NCI-H2107 (cell line): ENCODE measurements around the gene TTLL5.

ENCODE experiments used
- DNase-seq: peaks from one replicate; lab custom pipeline; 2025; lab: John Stamatoyannopoulos, UW

Gene TTLL5

DNA sequence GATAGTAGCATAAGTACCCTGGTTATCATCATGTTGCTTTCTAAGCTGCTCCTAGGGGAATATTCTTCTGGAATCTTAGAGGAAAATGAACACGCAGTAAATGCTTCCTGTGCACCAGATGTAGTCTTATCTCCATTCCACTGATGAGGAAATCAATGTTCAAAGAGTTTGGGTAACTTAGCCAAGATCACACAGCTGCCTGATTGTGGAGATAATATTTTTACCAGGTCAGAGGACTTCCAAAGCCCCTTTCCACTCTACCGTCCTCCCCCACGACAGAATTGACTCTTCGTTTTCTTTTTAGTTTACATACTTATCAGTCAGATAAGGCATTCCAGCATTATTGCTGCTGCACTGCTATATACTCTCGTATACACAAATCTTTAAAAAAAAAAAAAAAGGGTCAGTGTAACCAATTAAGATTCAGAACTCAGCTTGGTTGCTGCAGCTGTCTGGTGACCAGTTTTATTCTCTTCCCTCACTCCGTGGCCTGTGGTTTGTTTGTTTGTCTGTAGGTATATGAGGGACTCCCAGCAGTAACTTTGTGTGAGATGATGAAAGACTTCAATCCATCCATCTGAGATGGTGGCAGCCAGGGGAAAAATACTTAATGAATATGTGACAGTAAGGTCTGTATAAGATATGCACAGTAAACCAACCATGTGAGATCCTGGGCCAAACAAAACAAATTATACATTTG lies 210.3 kb downstream of the TTLL5 start:
- DNase-seq: no peak

DNA sequence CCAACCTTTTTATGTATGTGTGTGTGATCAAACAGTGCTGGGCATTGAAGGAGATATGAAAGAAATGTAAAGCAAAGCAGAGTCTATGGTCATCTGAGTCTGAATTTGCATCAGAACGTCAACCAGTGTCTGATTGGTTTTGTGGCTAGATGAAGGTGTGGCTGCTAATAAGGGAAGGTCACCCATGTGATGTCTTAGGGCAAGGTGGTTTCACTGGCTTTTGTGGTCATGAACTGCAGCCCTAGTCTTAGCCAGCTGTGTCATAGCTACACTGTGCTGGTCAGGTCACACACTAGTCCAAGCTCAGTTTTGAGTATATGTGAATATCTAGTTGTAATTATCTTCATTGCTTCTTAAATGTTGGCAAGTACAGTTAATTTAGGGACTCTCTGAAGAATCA lies 214.9 kb downstream of the TTLL5 start:
- DNase-seq: no peak

DNA sequence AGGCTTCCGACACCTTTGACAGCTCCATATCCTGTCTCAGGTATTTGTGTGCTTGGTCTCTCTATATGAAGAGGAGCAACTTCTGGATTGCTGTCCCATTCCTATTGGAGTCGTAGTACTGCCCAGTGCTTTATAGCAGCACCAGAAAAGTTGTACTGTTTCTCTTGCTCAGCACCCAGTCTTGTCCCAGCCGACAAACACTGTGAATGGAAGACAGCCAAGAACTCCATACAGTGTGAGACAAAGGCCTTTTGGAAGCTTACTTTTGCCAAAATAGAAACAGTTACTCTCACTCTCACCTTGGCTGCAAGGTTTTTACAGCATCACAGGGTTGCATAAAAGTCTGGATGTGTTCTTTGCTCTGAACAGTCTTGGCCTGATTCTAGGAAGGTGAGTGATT lies 215.5 kb downstream of the TTLL5 start:
- DNase-seq: no peak

DNA sequence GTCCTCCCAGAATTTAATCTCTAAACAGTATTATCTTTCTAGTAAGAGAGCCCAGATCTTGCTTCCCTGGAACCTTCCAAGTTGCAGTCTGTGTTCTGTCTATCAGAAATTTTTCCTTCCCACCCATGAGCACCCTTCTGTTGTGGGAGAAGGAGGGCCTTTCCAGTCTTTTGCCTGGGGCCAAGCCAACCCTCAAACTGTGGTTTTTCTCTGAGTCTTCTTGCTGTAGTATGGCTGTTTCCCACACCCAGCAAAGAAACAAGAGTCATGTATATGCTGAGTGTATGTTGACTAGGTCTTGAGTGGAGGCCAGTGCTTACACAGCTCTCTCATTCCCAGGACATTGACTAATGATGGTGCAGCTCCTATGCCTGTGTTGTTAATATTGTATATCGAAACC lies 216.2 kb downstream of the TTLL5 start:
- no peak for DNase-seq

DNA sequence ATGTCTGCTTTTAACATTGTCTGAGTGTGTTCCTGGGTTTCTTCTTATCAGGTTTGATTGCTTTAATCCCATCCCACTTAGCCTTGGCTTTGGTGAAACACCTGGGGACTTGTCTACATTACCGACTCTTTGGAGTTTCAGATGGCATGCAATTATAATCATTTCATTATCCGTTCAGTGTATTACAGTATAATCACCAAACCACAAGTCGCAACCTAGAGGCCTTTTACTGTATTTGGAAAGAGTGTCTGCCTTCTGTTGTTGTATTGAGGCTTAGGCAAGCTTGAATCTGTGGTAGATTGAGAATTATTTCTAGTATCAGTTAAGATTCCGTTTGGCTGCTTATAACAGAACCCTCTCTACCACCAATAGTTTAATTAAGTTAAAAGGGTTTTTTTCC lies 216.8 kb downstream of the TTLL5 start:
- DNase-seq: peak; percentile 69

DNA sequence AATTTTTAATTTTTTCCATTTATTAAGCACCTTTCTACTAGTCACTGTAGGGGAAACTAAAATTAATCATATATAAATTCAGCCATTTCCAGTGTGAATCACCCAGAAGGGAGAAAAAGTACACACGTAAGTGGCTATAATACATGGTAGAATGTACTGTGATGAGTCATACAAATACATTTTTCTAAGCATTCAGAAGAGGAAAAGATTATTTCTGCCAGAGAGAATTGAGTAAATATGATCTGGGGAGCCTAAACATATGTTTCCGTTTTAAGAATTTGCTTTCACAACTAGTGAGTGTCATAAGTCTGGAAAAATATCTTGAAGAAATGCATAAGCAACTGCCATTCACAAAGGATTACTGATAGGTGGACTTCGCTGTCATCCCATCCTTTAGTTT lies 218.0 kb downstream of the TTLL5 start:
- no peak for DNase-seq

DNA sequence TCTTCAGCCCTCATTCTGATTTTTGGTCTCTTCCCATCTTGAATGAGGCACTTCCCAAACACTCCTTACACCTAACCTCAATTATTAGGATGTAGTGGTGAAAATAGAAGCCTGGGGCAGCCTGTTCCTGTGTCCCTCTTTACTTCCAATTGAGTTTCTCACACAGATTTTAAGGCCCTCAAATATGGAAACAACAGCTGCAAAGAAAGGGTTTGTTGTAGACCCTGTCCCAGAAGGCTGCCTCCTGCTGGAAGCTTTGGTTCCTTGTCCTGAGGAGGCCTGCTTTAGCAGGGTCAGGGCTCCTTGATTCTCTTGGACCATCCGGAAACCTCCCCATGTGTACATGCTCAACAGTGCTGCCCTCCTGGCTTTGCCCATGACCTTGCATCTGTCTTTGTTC lies 219.5 kb downstream of the TTLL5 start:
- no peak for DNase-seq

DNA sequence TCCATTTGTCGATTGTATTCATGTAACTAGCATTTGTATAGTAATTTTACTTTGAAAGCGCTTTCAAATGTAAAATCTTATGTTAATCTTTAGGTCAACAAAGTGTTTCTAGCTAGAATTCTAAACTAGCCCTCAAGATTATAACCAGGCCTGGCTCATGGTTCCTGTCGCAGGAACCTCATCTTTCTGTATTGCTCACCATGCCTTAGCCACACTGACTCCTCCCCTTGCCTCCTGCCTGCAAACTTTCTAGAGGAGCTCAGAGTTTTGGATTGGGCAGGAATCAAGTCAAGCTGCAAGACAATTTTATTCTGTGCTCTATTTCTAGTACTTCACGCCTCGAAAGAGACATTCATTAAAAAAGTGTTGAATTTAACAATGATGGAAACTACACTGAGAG lies 220.9 kb downstream of the TTLL5 start:
- DNase-seq: no peak

DNA sequence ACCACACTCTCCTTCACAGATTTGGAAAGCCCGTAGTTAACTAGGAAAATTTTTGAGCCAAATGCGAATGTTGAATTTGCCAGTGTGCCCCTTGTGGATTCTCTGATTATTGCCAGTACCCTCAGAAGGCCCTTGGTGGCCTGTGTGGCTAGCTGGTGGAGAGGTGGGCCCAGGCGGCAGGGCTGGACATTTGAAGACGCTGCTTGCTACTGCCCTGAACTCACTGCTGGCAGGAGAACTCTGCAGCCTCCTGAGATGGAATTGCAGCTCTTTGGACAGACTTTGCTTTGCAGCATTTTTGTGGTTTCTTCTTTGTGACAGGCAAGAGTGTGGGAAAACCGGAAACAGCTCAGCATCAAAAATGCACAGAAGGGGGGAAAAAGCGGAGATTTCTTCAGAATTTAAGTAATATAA lies 223.2 kb downstream of the TTLL5 start:
- DNase-seq: no peak

DNA sequence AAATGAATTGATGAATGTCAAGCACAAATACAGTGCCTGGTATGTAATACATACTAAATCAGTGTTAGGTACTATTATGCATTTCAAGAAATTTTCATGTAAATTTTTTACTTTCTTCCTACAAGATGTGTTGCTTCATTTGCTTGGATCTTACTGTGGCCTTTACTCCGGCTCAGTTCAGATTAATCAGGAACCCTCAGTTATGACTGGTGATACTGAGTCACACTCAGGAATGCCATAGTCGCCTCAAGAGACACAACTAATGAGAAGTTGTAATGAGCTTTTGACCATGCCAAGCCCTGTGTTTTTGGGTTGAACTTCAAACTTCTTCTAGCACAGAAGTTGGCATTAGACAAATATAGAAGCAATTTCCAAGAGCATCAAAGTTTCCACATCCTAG lies 224.8 kb downstream of the TTLL5 start:
- no peak for DNase-seq

DNA sequence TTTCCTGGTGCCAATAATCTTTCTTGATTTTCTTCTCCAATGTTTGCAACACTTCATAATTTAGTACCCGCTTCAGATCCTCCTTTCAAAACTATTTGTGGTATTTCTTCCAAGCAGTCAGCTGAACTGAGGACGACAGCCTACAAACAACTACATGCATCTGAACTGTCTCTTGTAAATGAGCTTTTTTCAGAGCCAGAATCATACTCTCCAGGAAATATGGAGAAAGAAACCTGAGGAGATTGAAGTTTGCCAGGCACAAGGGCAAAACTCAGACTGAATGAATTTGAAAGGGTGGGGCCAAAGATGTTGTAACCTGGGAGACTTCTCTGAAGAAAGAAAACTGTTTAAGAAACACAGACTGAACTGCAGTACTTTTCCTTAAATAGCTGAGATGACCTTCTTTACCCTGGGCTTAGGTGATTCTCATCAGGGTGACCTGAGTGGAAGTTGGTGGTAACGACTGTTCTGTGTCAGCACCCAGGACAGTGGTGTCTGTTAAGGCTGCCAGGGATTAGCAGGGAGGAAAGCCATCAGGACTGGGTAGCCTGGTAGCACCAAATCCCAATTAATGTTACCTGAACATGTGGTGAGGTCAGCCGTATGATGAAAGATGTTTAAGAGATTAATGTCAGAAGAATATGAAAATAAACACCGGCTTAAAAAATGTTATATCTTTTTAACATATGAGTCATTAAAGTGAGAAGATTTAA lies 225.7 kb downstream of the TTLL5 start:
- no peak for DNase-seq

DNA sequence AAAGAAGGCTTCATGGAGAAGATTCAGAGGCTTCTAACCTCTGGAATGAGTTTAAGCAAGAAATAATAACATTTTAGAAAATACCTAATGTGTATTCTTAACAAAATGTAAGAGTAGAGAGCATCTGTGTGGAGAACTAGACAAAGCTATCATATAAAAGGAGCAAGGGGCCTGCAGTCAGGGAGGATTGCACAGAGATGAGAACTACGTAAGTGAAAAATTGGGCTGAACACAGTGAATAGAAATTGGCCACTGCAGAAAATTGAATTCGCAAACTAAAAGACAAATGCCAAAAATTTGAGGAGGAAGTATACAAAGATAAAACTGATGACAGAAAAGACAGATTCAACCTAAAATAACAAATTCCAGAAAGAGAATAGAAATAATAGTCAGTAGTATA lies 227.9 kb downstream of the TTLL5 start:
- no peak for DNase-seq

DNA sequence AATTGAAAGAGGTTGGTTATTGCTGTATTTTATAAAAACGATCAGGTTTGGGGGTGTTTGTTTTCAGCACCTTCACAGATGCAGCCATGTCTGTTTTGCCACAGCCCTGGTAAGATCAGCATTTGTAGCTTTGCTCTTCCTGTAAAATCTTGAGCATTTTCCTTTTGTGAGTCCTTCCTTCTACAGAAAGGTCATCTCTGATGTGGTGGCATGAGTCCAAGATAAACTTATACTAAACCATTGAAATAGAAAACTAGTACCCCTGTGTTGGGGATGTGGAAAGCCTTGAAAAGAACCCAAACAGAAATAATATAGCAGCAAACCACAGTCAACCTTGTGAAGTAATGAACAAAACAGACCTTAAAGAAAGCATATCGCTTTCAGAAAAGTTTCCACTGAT lies 235.3 kb downstream of the TTLL5 start:
- no peak for DNase-seq

DNA sequence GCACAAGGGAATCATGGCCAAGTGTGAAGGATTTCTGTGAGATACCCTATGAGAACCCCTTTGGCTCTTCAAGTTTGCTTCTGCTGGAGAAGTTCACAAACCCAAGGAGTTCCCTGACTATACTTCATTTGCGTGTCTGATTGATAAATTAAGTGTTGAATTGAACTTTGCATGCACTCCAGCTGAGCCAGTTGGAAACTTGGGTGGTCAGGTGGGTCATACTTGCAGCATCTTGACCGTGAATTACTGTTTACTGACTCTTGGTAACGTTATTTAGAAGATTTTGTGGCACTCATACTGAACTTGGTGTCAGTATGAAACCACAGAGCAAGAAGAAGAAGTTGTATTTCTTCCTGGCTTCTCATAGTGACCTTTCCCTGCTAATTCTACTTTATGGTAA lies 243.3 kb downstream of the TTLL5 start:
- no peak for DNase-seq

DNA sequence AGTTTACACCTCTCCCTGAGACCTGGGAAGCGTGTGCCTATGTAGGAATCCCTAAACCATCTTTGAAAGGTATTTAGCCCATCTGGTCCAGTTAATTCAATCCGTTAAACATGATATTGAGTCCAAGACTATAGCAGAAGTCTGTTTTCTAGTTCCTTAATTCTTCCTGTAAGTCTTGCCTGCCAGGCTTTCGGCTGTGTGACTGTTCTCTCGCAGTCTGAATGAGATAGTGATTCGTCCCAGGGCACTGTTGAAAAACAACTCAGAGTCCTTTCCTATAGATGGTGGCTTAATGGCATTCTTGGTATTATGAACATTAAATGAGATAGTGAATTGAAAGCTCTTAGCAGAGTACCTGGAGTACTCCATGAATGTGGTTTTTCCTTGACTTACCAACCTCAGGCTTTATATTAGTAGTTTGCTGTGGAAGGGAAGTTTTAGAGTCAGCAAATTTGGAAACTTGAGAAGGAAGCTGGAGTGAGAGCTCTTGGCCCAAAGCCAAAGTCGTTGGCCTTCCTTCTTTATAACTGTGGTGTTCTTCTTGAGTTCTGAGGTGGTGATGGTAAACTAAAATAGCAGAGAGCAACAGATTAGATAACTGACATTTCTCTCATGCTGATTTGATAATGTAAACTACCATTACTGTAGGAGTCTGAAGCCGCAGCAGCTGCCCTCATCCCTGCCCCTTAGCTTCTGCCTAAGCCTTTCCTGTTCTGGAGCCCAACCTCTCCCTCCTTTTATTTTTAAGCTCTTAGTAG lies 244.3 kb downstream of the TTLL5 start:
- peak; percentile 32 for DNase-seq

DNA sequence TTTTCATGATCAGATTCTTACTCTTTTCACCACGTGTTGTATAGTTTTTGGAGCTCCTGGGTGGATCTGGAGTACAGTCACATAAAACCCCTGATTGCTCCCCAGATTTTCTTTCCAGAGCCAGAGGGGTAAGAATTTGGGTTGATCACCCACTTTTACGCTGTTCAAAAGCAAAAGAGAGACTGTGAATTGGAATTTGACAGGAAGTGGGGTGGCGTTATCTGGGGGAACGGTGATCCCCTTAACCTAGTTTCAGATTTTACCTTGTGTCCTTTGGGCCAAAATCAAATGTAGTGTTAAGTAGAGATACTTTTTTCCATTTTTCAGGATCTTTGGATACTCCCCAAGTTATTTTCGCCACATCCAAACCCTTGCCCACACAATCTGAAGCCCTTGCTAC lies 245.2 kb downstream of the TTLL5 start:
- DNase-seq: no peak

DNA sequence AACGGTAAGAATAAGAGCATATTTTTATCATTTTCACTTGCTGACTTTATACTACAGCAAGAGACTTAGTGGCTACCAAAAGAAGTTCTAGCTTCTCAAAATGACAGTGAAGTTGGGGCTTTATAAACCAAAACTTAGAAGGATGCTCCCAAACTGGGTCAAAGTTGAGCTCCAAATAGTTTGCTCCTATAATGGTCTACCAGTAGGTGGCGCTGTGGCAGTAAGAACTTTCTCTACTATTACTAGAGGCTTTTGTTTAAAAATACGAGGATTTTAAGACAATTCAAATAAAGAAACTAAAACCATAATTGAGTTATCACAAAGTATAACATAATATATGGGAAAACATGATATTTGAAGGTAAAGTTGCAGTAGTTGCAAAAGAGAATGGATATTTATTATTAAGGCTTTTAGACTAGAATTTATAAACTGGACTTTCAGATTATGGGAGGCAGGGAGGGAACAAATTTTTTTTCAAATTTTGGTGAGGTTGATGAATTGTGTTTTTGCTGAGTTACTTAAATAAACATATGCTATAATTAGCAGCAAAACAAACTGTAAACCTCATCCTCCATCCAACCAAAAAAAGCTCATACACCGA lies 245.7 kb downstream of the TTLL5 start:
- DNase-seq: no peak

DNA sequence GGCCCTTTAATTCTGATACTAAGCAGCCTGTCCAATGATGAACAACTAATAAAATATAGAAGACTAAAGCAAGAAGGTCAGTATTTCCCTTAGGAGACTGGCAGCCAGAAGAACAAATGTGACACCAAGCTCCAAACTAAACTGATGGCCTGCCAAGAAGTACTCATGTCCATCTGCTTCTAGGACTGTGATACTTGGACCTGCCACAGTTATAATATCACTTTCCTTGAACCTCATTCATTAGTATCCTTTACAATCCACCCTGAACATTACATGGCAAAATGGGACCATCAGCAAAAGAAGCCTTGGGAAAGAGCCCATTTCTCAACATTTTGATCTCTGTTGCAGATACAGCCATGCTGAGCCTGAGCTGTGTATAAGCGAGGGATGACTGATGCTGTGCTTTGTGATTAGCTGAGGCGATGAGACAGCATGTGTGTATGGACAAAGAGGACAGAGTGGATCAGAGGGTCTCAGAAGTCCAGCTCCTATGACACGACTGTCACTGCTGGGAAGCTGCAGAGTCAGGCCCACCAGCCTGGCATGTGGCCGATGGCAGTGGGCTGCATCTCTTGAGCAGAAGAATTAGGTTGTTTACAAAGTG lies 246.8 kb downstream of the TTLL5 start:
- DNase-seq: no peak

DNA sequence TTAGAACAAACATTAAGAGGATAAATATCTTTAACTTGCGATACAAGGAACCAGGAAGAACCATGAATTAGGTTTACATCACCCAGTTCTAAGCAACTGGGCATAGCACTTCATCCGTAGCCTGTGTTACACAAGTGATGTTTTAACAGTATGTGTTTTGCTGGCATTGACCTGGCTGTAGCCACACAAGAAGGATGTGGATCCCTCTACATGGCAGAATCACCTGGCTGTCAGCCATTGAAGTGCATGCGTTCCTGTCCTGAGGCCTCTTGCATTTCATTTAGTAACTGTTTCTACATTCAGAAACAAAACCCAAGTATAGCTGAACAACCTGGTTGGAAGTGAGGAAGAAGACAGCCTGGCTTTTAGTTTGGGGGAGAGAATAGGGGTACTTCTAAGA lies 248.6 kb downstream of the TTLL5 start:
- DNase-seq: no peak

DNA sequence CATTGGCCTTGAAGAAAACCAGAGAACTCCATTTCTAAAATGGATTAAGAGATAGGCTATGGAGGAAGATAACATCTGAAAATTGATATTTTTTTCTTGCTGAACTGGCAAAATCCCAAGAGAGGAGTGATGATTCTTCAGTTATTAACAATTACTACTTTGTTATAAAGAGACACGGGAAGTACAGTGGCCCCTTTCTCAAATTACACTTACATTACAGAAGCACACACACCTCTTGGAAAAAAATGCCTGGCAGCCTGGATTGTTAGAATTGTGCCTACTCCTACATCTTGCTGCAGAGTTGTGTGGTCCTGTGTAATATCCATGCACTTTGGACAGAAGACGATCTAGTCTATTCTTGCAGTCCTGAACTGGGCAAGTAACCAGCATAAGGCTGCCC lies 249.0 kb downstream of the TTLL5 start:
- no peak for DNase-seq

DNA sequence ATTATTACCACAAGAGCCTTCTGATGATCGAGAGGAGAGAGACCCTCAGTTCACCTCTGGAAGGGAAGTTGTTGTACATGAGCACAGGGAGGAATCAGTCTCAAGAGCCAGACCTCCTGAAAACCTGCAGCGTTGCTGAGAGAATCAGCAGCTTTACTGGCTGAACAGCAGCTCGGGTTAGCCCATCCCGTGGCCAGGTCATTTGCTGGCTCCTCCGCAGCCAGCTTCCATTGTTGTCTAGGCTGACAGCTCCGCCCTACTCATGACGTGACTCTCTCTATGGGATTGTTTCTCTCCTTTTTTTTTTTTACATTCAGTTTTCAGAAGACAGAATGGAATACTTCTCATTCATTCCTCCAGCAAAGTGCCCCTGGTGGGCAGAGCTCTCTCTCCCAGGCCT lies 250.8 kb downstream of the TTLL5 start:
- no peak for DNase-seq

DNA sequence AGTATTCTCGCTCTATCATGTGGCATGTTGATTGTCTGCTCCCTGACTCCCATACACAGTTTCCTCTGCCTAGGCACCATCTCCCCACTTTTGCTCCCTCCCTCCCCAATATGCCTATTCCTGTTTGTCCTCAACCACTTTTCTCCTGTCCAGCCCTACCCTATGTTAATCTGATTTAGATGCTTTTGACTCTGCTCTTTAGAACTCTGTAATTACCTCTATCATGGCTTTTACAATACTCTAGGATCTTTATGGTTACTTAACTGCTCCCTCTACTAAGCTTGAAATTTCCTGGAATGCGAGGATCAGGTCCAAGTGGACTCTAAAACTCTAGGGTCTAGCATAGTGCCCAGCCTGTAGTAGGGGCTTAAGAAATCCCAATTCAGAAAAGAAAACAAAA lies 252.1 kb downstream of the TTLL5 start:
- DNase-seq: no peak
